OCI-LY7 (cell line): ENCODE data around the gene CHN1. TPM values are rescaled to one million over a fixed set of nuclear protein-coding genes. Genes with fewer than 3 reads are reported as not detected.

Experiments used
- BruUV-seq: library from RNA; stranded (reverse); fragments of 400-500 nt; replicated peaks from 2 replicates; lab custom pipeline; 2021; lab: Mats Ljungman, UMichigan
- CTCF ChIA-PET: fragments of 300-600 bp; sonication (Branson Sonifier 250); formaldehyde crosslinking; loops from one replicate; lab custom pipeline; 2022; ENCODE audit warnings: antibody characterized with exemption; ENCODE audit not compliant: unreplicated experiment; lab: Charles Lee
- POLR2A ChIA-PET: fragments of 300-600 bp; sonication (Branson Sonifier 250); formaldehyde crosslinking; loops from one replicate; lab custom pipeline; 2022; ENCODE audit warnings: antibody characterized with exemption; lab: Charles Lee
- DNase-seq: peaks from one replicate; pipeline ENCODE4 v3.0.0-alpha.2; 2015; ENCODE audit warnings: low spot score
- H2AFZ ChIP-seq: fragments of 200-600 bp; sonication (generic), shearing (Covaris generic); 2 replicates; pipeline ENCODE4 v1.6.1; 2014; ENCODE audit warnings: mild to moderate bottlenecking, antibody characterized with exemption, low read length, moderate library complexity
- H3K27ac ChIP-seq: fragments of 200-600 bp; sonication (generic); 2 replicates; pipeline ENCODE4 v1.5.1; 2014; ENCODE audit warnings: mixed run types, low read depth, mild to moderate bottlenecking, moderate library complexity, low read length, inconsistent platforms; ENCODE audit not compliant: poor library complexity, severe bottlenecking
- H3K36me3 ChIP-seq: fragments of 200-600 bp; sonication (generic); 2 replicates; pipeline ENCODE4 v1.6.1; 2014; ENCODE audit warnings: mild to moderate bottlenecking, antibody characterized with exemption, low read length, moderate library complexity, mixed read lengths; ENCODE audit not compliant: insufficient read depth
- H3K4me1 ChIP-seq: fragments of 200-600 bp; sonication (generic); 2 replicates; pipeline ENCODE4 v1.5.1; 2014; ENCODE audit warnings: mild to moderate bottlenecking, low read length; ENCODE audit not compliant: insufficient read depth, poor library complexity, severe bottlenecking
- H3K4me2 ChIP-seq: fragments of 200-600 bp; sonication (generic); 2 replicates; pipeline ENCODE4 v1.6.1; 2014; ENCODE audit warnings: mild to moderate bottlenecking, low read length
- H3K4me3 ChIP-seq: fragments of 200-600 bp; sonication (generic); 2 replicates; pipeline ENCODE4 v1.5.1; 2014; ENCODE audit warnings: mild to moderate bottlenecking, low read depth, low read length; ENCODE audit not compliant: poor library complexity, severe bottlenecking
- H3K79me2 ChIP-seq: fragments of 200-600 bp; sonication (generic); 2 replicates; pipeline ENCODE4 v1.6.1; 2016; ENCODE audit warnings: low read depth, mild to moderate bottlenecking, low read length, moderate library complexity, mixed read lengths; ENCODE audit not compliant: insufficient read depth
- H3K9me2 ChIP-seq: fragments of 200-600 bp; sonication (generic); 2 replicates; pipeline ENCODE4 v1.6.1; 2016; ENCODE audit warnings: mild to moderate bottlenecking, low read length, mixed read lengths; ENCODE audit not compliant: insufficient read depth
- H3K9me3 ChIP-seq: fragments of 200-600 bp; sonication (generic); 2 replicates; pipeline ENCODE4 v1.6.1; 2014; ENCODE audit warnings: mild to moderate bottlenecking, mixed run types, low read length, mixed read lengths
- H4K20me1 ChIP-seq: fragments of 200-600 bp; sonication (generic); 2 replicates; pipeline ENCODE4 v1.6.1; 2014; ENCODE audit warnings: mild to moderate bottlenecking, antibody characterized with exemption, low read length, moderate library complexity, mixed read lengths; ENCODE audit not compliant: insufficient read depth
- CTCF ChIP-seq: fragments of 200-600 bp; sonication (generic); conservative IDR thresholded peaks from 2 replicates; pipeline ENCODE4 v1.5.1; 2014; ENCODE audit warnings: mild to moderate bottlenecking, antibody characterized with exemption, low read length, moderate library complexity, mixed read lengths
- EZH2phosphoT487 ChIP-seq: fragments of 200-600 bp; sonication (generic); IDR thresholded peaks from 2 replicates; pipeline ENCODE4 v1.6.1; 2018; ENCODE audit warnings: low read depth, borderline replicate concordance, mild to moderate bottlenecking, mixed run types, antibody characterized with exemption, low read length, moderate library complexity, mixed read lengths
- intact Hi-C: fragments of 100-400 bp; cut with micrococcal nuclease; formaldehyde crosslinking; loops from one replicate; pipeline ENCODE4 v1.10.0; 2022; ENCODE audit not compliant: unreplicated experiment
- total RNA-seq, 2 experiments: library from RNA; depleted of rRNA in 1 of 2; stranded (reverse); fragments of >200 nt in 1 of 2; shearing (Covaris generic) in 1 of 2; gene quantifications; 2 replicates each; pipeline ENCODE4 v1.2.3, GENCODE V29; 2014 to 2022

The CHN1 gene
- total RNA-seq, 2 experiments from 2014 or later = 0.44 TPM; not detected in 1

GRCh38 chr2:174765576-174765975, 239.6 kb downstream of the CHN1 start:
- no peak for TF ChIP-seq CTCF
- no peak for TF ChIP-seq EZH2phosphoT487
- Histone ChIP-seq H3K4me1 (no peaks in the 10 kb centered on the region), H4K20me1 (no peaks in the 10 kb centered on the region), H3K79me2 (no peaks in the 10 kb centered on the region), H3K4me3 (no peak overlapping the region), H3K9me2 (no peaks in the 10 kb centered on the region), H3K9me3 (no peaks in the 10 kb centered on the region), H3K36me3 (no peaks in the 10 kb centered on the region), H3K4me2 (no peak overlapping the region), H2AFZ (no peak overlapping the region), H3K27ac (no peak overlapping the region)
- intact Hi-C loops = no loop called here
- BruUV-seq = no TSS peak
- ChIA-PET CTCF (no interaction called here), POLR2A (no interaction called here)
- DNase-seq = no peak

- intact Hi-C loops = no loop called here
- ChIA-PET CTCF (interaction anchor here (1.1 kb wide), 1 partner anchor 67 kb away, joined by 3 read pairs; no protein-coding TSS in a partner anchor), POLR2A (interaction anchor here (0.5 kb wide), 1 partner anchor 479 kb away, joined by 4 read pairs; no protein-coding TSS in a partner anchor)
- Histone ChIP-seq H3K36me3 (no peaks in the 10 kb centered on the region), H4K20me1 (no peaks in the 10 kb centered on the region), H3K9me3 (no peaks in the 10 kb centered on the region), H3K4me3 (no peak within 1 kb of the TSS), H3K27ac (no peak within 1 kb of the TSS), H3K9me2 (no peaks in the 10 kb centered on the region), H3K4me1 (no peaks in the 10 kb centered on the region), H2AFZ (no peak within 1 kb of the TSS), H3K4me2 (no peak within 1 kb of the TSS), H3K79me2 (no peaks in the 10 kb centered on the region)
- no peak for TF ChIP-seq CTCF
- no peak for TF ChIP-seq EZH2phosphoT487
- DNase-seq = no peak
- BruUV-seq = no TSS peak
These were observed 240.6 kb downstream of the CHN1 start, which contains the start of gene CHRNA1 for GRCh38 chr2:174764280-174765255. TSS of gene CHRNA1 (minus strand) at chr2:174764472. CDS start at chr2:174764394, 78 bp downstream.

GRCh38 chr2:174763780-174764179, 241.4 kb downstream of the CHN1 start:
- no peak overlapping the region for H3K4me3 ChIP-seq
- TF ChIP-seq CTCF = no peak
- no peak for TF ChIP-seq EZH2phosphoT487
- intact Hi-C loops = no loop called here
- H3K9me2 ChIP-seq = no peaks in the 10 kb centered on the region
- BruUV-seq = no TSS peak
- no peak overlapping the region for H2AFZ ChIP-seq
- ChIA-PET POLR2A (no interaction called here), CTCF (interaction anchor here (1.1 kb wide), 1 partner anchor 67 kb away, joined by 3 read pairs; no protein-coding TSS in a partner anchor)
- no peaks in the 10 kb centered on the region for H3K9me3 ChIP-seq
- H4K20me1 ChIP-seq = no peaks in the 10 kb centered on the region
- H3K4me2 ChIP-seq = no peak overlapping the region
- no peaks in the 10 kb centered on the region for H3K4me1 ChIP-seq
- no peaks in the 10 kb centered on the region for H3K79me2 ChIP-seq
- H3K27ac ChIP-seq = no peak overlapping the region
- H3K36me3 ChIP-seq = no peaks in the 10 kb centered on the region
- no peak for DNase-seq
